H1 (cell line): ENCODE measurements around the gene OSBPL3. TPM values are rescaled to one million over a fixed set of nuclear protein-coding genes. Genes with fewer than 3 reads are reported as not detected.

Experiments
- CTCF ChIA-PET: fragments of 300-600 bp; sonication (Branson Sonifier 250); formaldehyde crosslinking; loops from one replicate; lab custom pipeline; 2021; ENCODE audit not compliant: partially characterized antibody; lab: Charles Lee
- POLR2A ChIA-PET: fragments of 300-600 bp; sonication (Branson Sonifier 250); formaldehyde crosslinking; loops from one replicate; lab custom pipeline; 2021; ENCODE audit warnings: inconsistent platforms; ENCODE audit not compliant: partially characterized antibody; lab: Charles Lee
- DNase-seq, 2 experiments: peaks; one replicate each; pipeline versions ENCODE4 v3.0.0 to v3.0.0-alpha.2; 2010 to 2022; ENCODE audit warnings: low spot score in 2 of 2, low read depth in 1 of 2, mixed read lengths in 1 of 2
- FAIRE-seq: peaks from 2 replicates; lab custom pipeline; 2011; peaks lifted over from hg19 to GRCh38; lab: Jason Lieb, UNC
- H2AFZ ChIP-seq: 2 replicates; pipeline ENCODE4 v1.8.1; 2012; ENCODE audit warnings: low read length, inconsistent platforms
- H2AK5ac ChIP-seq: 2 replicates; pipeline ENCODE4 v1.6.1; 2013; ENCODE audit warnings: low read depth, low read length
- H2BK120ac ChIP-seq: replicated peaks from 2 replicates; pipeline ENCODE3; 2013; ENCODE audit warnings: low read depth, low read length, inconsistent platforms
- H2BK12ac ChIP-seq: 2 replicates; pipeline ENCODE4 v1.6.1; 2013; ENCODE audit warnings: low read depth, low read length
- H2BK15ac ChIP-seq: 2 replicates; pipeline ENCODE4 v1.6.1; 2013; ENCODE audit warnings: low read length
- H2BK20ac ChIP-seq: 2 replicates; pipeline ENCODE4 v1.6.1; 2013; ENCODE audit warnings: low read length
- H2BK5ac ChIP-seq: 2 replicates; pipeline ENCODE4 v1.6.1; 2013; ENCODE audit warnings: low read depth, low read length
- H3K14ac ChIP-seq: 2 replicates; pipeline ENCODE4 v1.6.1; 2013; ENCODE audit warnings: inconsistent platforms; ENCODE audit not compliant: insufficient read length
- H3K18ac ChIP-seq: 2 replicates; pipeline ENCODE4 v1.6.1; 2013; ENCODE audit warnings: low read length; ENCODE audit errors: extremely low read depth
- H3K23ac ChIP-seq: 2 replicates; pipeline ENCODE4 v1.6.1; 2013; ENCODE audit warnings: inconsistent platforms; ENCODE audit not compliant: insufficient read length
- H3K23me2 ChIP-seq: 2 replicates; pipeline ENCODE4 v1.6.1; 2013; ENCODE audit warnings: low read depth, low read length
- H3K27ac ChIP-seq: 2 replicates; pipeline ENCODE4 v1.6.1; 2011; ENCODE audit warnings: low read depth, low read length, inconsistent platforms
- H3K27me3 ChIP-seq, 4 experiments: replicated peaks in 1 of 4; 1 replicate in 1 of 4; 2 replicates in 3 of 4; pipeline versions ENCODE4 v1.6.1 to v1.8.1; 2011 to 2013; ENCODE audit warnings: low read length in 3 of 4, mild to moderate bottlenecking in 3 of 4, inconsistent platforms in 2 of 4, mixed read lengths in 2 of 4, moderate library complexity in 1 of 4; ENCODE audit not compliant: control insufficient read depth in 3 of 4, insufficient read depth in 3 of 4; ENCODE audit errors: extremely low read depth in 1 of 4
- H3K36me3 ChIP-seq, 4 experiments: 2 replicates each; pipeline versions ENCODE4 v1.6.1 to v1.8.1; 2011 to 2013; ENCODE audit warnings: mild to moderate bottlenecking in 4 of 4, low read length in 3 of 4, moderate library complexity in 2 of 4, control low read depth in 1 of 4, inconsistent platforms in 1 of 4; ENCODE audit not compliant: insufficient read depth in 4 of 4, control insufficient read depth in 2 of 4
- H3K4ac ChIP-seq: replicated peaks from 2 replicates; pipeline ENCODE3; 2013; ENCODE audit warnings: low read length, low read depth, mixed read lengths, inconsistent platforms; ENCODE audit not compliant: insufficient read length
- H3K4me1 ChIP-seq, 4 experiments: replicated peaks in 1 of 4; 1 replicate in 1 of 4; 2 replicates in 3 of 4; pipeline versions ENCODE4 v1.6.1 to v1.8.1; 2011 to 2013; ENCODE audit warnings: low read length in 3 of 4, inconsistent platforms in 2 of 4, mixed read lengths in 1 of 4; ENCODE audit not compliant: insufficient read depth in 4 of 4, control insufficient read depth in 3 of 4
- H3K4me2 ChIP-seq, 2 experiments: 2 replicates each; pipeline versions ENCODE4 v1.6.1 to v1.8.1; 2011 to 2013; ENCODE audit warnings: low read depth in 2 of 2, low read length in 2 of 2, control low read depth in 1 of 2, inconsistent platforms in 1 of 2, mild to moderate bottlenecking in 1 of 2; ENCODE audit not compliant: insufficient read depth in 1 of 2
- H3K4me3 ChIP-seq, 4 experiments: fragments of 200-600, 300-600 bp in 1 of 4; sonication (generic), shearing (Covaris generic), sonication (Bioruptor Twin) in 1 of 4; 2 replicates each; pipeline versions ENCODE4 v1.5.1 to v1.8.1; 2011 to 2016; ENCODE audit warnings: low read length in 4 of 4, low read depth in 3 of 4, control low read depth in 2 of 4, inconsistent platforms in 2 of 4, mild to moderate bottlenecking in 2 of 4, mixed read lengths in 1 of 4, moderate library complexity in 1 of 4; ENCODE audit not compliant: insufficient read depth in 2 of 4; ENCODE audit errors: extremely low read depth in 1 of 4
- H3K56ac ChIP-seq: replicated peaks from 2 replicates; pipeline ENCODE3; 2013; ENCODE audit warnings: low read depth, mild to moderate bottlenecking, mixed read lengths, low read length, inconsistent platforms; ENCODE audit not compliant: insufficient read length
- H3K79me1 ChIP-seq: 2 replicates; pipeline ENCODE4 v1.6.1; 2013; ENCODE audit warnings: low read depth, low read length, control low read depth
- H3K79me2 ChIP-seq, 2 experiments: 2 replicates each; pipeline versions ENCODE4 v1.6.1 to v1.8.1; 2012 to 2013; ENCODE audit warnings: low read length in 2 of 2, mild to moderate bottlenecking in 2 of 2, inconsistent platforms in 1 of 2; ENCODE audit not compliant: insufficient read depth in 2 of 2, control insufficient read depth in 1 of 2
- H3K9ac ChIP-seq, 4 experiments: replicated peaks in 1 of 4; 1 replicate in 1 of 4; 2 replicates in 3 of 4; pipeline versions ENCODE4 v1.6.1 to v1.8.1; 2011 to 2013; ENCODE audit warnings: low read depth in 3 of 4, low read length in 3 of 4, control low read depth in 2 of 4, mild to moderate bottlenecking in 2 of 4, moderate library complexity in 2 of 4, inconsistent platforms in 1 of 4; ENCODE audit errors: extremely low read depth in 1 of 4
- H3K9me3 ChIP-seq, 2 experiments: 2 replicates each; pipeline versions ENCODE4 v1.6.1 to v1.8.1; 2012 to 2013; ENCODE audit warnings: mild to moderate bottlenecking in 2 of 2, moderate library complexity in 2 of 2, control low read depth in 1 of 2, inconsistent platforms in 1 of 2, low read depth in 1 of 2, low read length in 1 of 2, mixed read lengths in 1 of 2; ENCODE audit not compliant: insufficient read depth in 2 of 2
- H4K20me1 ChIP-seq, 2 experiments: replicated peaks in 1 of 2; 2 replicates each; pipeline versions ENCODE3 to v1.8.1; 2011 to 2013; ENCODE audit warnings: inconsistent platforms in 2 of 2, low read length in 2 of 2, mild to moderate bottlenecking in 1 of 2; ENCODE audit not compliant: insufficient read depth in 2 of 2, control insufficient read depth in 1 of 2
- H4K5ac ChIP-seq: 2 replicates; pipeline ENCODE4 v1.6.1; 2013; ENCODE audit warnings: low read length, low read depth, mixed read lengths, inconsistent platforms; ENCODE audit not compliant: insufficient read length
- H4K8ac ChIP-seq: 2 replicates; pipeline ENCODE4 v1.8.0; 2013; ENCODE audit warnings: mild to moderate bottlenecking, moderate library complexity, low read length, inconsistent platforms; ENCODE audit not compliant: insufficient read depth; ENCODE audit errors: extremely low read depth
- H4K91ac ChIP-seq: replicated peaks from 2 replicates; pipeline ENCODE3; 2013; ENCODE audit warnings: low read length, mixed read lengths, inconsistent platforms; ENCODE audit not compliant: insufficient read length
- ASH2L ChIP-seq: fragments of 200-600, 300-600 bp; sonication (generic); IDR thresholded peaks from one replicate; pipeline ENCODE4 v1.7.1; 2017; ENCODE audit warnings: low read length
- CHD1 ChIP-seq: IDR thresholded peaks from 2 replicates; pipeline ENCODE4 v1.6.1; 2012; ENCODE audit warnings: low read depth, low read length, improper control_type of control experiment
- E2F6 ChIP-seq: IDR thresholded peaks from 2 replicates; pipeline ENCODE4 v1.6.1; 2012; ENCODE audit warnings: inconsistent platforms
- EP300 ChIP-seq, 2 experiments: IDR thresholded peaks; 1 replicate in 1 of 2; 2 replicates in 1 of 2; pipeline ENCODE4 v1.6.1; 2011 to 2012; ENCODE audit warnings: low read depth in 2 of 2, low read length in 2 of 2, mild to moderate bottlenecking in 2 of 2, borderline replicate concordance in 1 of 2, inconsistent platforms in 1 of 2, moderate library complexity in 1 of 2
- GTF2F1 ChIP-seq: IDR thresholded peaks from 2 replicates; pipeline ENCODE4 v1.6.1; 2012; ENCODE audit warnings: low read depth, low read length, improper control_type of control experiment, borderline replicate concordance
- POLR2AphosphoS5 ChIP-seq: IDR thresholded peaks from 2 replicates; pipeline ENCODE4 v1.6.1; 2011; ENCODE audit warnings: low read depth, low read length
- RBBP5 ChIP-seq: IDR thresholded peaks from 2 replicates; pipeline ENCODE4 v1.7.1; 2012; ENCODE audit warnings: low read depth, mild to moderate bottlenecking, inconsistent platforms, low read length, moderate library complexity, borderline replicate concordance
- RFX5 ChIP-seq: IDR thresholded peaks from 2 replicates; pipeline ENCODE4 v1.6.1; 2011; ENCODE audit warnings: low read depth, low read length, improper control_type of control experiment, borderline replicate concordance
- SAP30 ChIP-seq: fragments of 300-600 bp; sonication (generic); IDR thresholded peaks from 2 replicates; pipeline ENCODE4 v1.7.1; 2012; ENCODE audit warnings: low read length, moderate library complexity, mild to moderate bottlenecking, inconsistent platforms; ENCODE audit not compliant: insufficient read depth, insufficient replicate concordance
- SRF ChIP-seq: IDR thresholded peaks from 2 replicates; pipeline ENCODE4 v1.6.1; 2011; ENCODE audit warnings: mild to moderate bottlenecking, low read depth, low read length, moderate library complexity
- TAF1 ChIP-seq: IDR thresholded peaks from 2 replicates; pipeline ENCODE4 v1.6.1; 2011; ENCODE audit warnings: mild to moderate bottlenecking, low read depth, low read length
- TBP ChIP-seq: IDR thresholded peaks from 2 replicates; pipeline ENCODE4 v1.6.1; 2011; ENCODE audit warnings: low read depth, low read length, improper control_type of control experiment
- WGBS, 2 experiments: shearing (Covaris generic) in 1 of 2; methylation state at CpG; one replicate each; pipeline versions ENCODE4 v1.1.6 to v1.1.7; 2013 to 2015; ENCODE audit warnings: low lambda C conversion rate in 2 of 2, mixed read lengths in 2 of 2, inconsistent platforms in 1 of 2, low coverage in 1 of 2, missing lambda C conversion rate in 1 of 2; ENCODE audit not compliant: insufficient replicate concordance in 2 of 2, insufficient coverage in 1 of 2, insufficient read length in 1 of 2; ENCODE audit errors: extremely low coverage in 1 of 2, missing lambda C conversion rate in 1 of 2; 5-methylcytosine and 5-hydroxymethylcytosine counted together
- polyA plus RNA-seq, 7 experiments: library from polyadenylated mRNA; depleted of rRNA in 3 of 7; stranded (reverse) in 5 of 7; unstranded in 2 of 7; fragments of >200 nt in 5 of 7; fragments of 200-250 nt in 2 of 7; gene quantifications; 1 replicate in 5 of 7; 2 replicates in 1 of 7; 4 replicates in 1 of 7; pipeline versions ENCODE4 v1.2.1 to v1.2.3, GENCODE V29; 2011 to 2013; ENCODE audit warnings: missing spikeins in 2 of 7, mixed read lengths in 2 of 7
- total RNA-seq: library from RNA; stranded (reverse); fragmentation: NEBNext Ultra II Directional; extraction: Animal tissue kit (Norgen Biotek cat#: 25700); gene quantifications from 2 replicates; pipeline ENCODE4 v1.2.1, GENCODE V29; 2021

The OSBPL3 gene
- total and polyA plus RNA-seq, 2 of the 8 experiments (the other 6 are each of a cell fraction or from before 2014, with no cell fraction given): 2.8 to 13.9 TPM

GRCh38 chr7:25028370-25029021 lies 48.5 kb upstream of the OSBPL3 start:
- CTCF ChIA-PET: interaction anchor here (1.0 to 2.6 kb wide), 7 partner anchors 16 to 216 kb away, joined by 3 to 12 read pairs (median 4); no protein-coding TSS in a partner anchor
- Histone ChIP-seq H3K79me2 (no peaks in the 10 kb centered on the region), H2BK15ac (no peak overlapping the region), H3K27me3 (0 out of 7 replicates have a peak, but pooled peaks cover 0 to 4% (median 0%) of the 10 kb centered on the region in 4 experiments), H3K14ac (no peak overlapping the region), H2BK120ac (no peak overlapping the region), H3K79me1 (no peaks in the 10 kb centered on the region), H4K91ac (no peak overlapping the region), H3K36me3 (no peaks in the 10 kb centered on the region), H3K4me3 (no peak overlapping the region), H3K4me1 (peaks cover 0 to 10% (median 3%) of the 10 kb centered on the region in 4 experiments; a peak in 4 of 7 replicates), H2AK5ac (no peak overlapping the region), H3K4me2 (no peak overlapping the region), H4K20me1 (no peaks in the 10 kb centered on the region), H4K5ac (no peak overlapping the region), H2AFZ (no peak overlapping the region), H3K56ac (no peak overlapping the region), H4K8ac (no peak overlapping the region), H3K9ac (no peak overlapping the region), H2BK5ac (no peak overlapping the region), H3K23ac (no peak overlapping the region), H3K9me3 (no peaks in the 10 kb centered on the region), H3K18ac (peak overlapping the region; percentile 26; the same call in 1 of the 2 replicates), H3K27ac (no peak overlapping the region), H3K23me2 (no peaks in the 10 kb centered on the region), H3K4ac (no peak overlapping the region), H2BK12ac (no peak overlapping the region), H2BK20ac (peak overlapping the region; percentile 53; the same call in 1 of the 2 replicates)
- DNase-seq: no peak
- 92% methylated on average over 8 of the region's 8 CpGs; no CpG with 5 or more reads in 1 of the 2 experiments for WGBS, 2 experiments
- no peak for FAIRE-seq
- POLR2A ChIA-PET: interaction anchor here (1.4 kb wide), 1 partner anchor 47 kb away, joined by 3 read pairs; no protein-coding TSS in a partner anchor
- TF ChIP-seq RFX5 (no peak), TAF1 (no peak), ASH2L (no peak), TBP (no peak), E2F6 (no peak), SAP30 (no peak), SRF (no peak), POLR2AphosphoS5 (no peak), RBBP5 (no peak), CHD1 (no peak), GTF2F1 (no peak), EP300 (IDR thresholded peaks at IDR 0.05; ENCODE audit: borderline replicate concordance in 1 of 2, low read depth in 2 of 2, low read length in 2 of 2) (no peak)
